GM19193 (cell line): Measurements from ENCODE around the gene TCF25.

Experiments used
- POLR2A ChIP-seq: IDR thresholded peaks from 4 replicates; pipeline ENCODE4 v1.6.1; 2011; ENCODE audit not compliant: insufficient read depth, insufficient read length; ENCODE audit errors: extremely low read depth

TCF25 gene

DNA sequence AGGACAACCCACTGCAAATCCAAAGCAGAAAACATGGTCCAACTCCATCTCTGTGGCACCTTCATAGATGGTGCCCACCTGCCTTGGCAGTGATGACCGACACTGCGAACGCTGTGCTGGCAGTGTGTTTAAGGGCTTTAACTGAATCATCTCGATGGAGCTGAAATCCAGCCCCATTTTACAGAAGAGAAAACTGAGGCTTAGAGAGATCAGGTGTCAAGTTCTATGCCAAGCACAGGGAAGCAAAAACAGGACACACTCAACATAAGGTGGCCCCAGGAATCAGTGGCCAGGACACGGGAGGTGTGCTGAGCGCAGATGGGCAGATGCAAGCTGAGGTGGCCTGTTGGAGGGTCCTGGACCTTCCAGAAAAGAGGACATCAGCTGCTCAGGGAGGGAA is 10.7 kb upstream of the TCF25 start:
- no peak for TF ChIP-seq POLR2A

DNA sequence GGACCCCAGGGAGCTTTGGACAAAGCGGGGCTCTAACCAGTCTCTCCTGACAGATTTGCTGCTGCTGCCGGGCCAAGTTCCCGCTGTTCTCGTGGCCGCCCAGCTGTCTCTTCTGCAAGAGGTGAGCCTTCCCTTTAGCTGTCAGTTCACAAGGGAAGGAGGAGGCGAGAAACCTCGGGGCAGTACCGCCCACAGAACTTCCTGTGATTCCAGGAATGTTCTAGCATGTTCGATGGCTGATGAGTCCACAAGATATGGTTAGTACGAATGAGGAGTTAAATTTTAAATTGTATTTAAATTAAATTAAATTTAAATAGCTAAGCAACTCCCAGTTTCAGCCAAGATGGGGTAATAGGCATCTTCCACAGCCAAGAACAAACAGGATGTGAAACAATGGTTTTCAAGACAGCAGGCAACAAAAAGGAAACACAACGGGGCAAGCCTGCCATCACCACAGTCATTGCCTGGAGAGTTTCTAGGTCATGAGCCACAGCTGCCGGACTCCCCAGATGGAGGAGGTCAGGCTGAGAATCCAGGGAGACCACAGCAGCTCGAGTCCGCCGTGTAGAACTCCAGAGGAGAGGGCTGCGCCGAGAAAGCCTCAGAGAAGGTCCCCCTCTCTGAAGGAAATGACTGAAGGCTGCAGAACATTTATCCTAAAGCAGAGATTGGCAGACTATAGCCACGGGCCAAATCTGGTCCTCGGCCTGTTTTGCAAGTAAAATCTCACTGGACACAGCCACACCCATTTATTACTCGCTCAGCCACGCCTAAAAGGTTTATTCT is 9.5 kb upstream of the TCF25 start:
- peak; percentile 61 for TF ChIP-seq POLR2A

DNA sequence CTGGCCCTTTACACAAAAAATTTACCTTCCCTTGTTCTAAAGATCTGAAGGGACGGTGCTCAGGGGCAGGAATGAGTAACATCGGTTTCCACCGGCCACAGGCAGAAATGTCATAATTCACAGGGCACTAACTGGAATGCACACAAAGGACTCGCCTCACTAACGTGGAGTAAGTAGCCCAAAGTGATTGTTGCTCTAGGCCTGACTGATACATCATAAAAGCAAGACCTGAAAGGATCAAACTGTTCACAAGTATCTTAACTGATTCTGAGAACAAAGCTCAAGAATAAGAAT is 8.9 kb upstream of the TCF25 start:
- TF ChIP-seq POLR2A = no peak

DNA sequence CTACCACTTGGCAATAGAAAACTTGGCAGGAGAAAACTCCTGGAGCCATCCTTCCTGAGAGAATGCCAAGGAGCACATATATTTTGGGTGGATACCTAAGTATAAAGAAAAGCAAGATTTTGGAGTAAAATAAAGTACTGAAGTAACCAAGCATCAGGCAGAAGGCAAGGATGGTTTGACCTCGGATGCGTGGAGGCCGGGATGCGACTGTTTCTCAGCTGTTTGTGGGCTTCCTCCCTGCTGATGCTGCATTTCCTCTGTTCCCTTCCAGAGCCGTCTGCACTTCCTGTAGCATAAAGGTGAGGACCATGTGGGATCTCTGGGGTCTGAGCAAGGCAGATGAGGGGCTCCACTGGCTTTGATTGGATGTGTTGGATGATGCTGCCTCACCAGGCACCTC is 5.5 kb upstream of the TCF25 start:
- TF ChIP-seq POLR2A = no peak

DNA sequence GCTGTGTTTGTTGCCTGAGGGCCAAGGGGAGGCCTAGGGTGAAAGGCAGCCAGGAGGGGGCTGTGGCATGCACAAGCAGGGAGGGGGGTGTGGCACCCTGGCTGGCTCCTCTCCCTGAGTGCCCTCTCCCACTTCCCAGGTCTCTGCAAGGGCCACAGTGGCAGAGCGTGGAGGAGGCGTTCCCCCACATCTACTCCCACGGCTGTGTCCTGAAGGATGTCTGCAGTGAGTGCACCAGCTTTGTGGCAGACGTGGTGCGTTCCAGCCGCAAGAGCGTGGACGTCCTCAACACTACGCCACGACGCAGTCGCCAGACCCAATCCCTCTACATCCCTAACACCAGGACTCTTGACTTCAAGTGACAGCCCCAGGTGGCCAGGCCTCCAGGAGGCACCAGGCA is 3.5 kb upstream of the TCF25 start:
- no peak for TF ChIP-seq POLR2A

DNA sequence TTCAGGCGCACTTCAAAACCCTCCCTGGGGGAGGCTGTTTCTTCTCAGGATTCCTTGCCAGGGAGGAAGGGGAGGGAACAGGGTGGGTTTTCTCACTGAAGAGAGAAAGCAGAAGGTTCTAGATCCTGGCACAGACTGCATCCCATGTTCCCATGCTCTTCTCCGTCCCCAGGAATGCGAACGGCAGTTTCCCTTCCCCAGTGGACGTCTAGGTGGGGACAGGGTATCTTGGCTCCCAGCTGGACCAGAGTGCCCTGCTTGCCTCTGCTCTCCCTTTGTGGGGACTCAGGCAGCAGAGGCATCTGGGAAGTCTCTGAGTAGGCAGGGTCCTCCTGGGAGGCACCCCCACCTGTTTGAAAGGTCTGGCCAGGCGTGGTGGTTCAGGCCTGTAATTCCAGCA is 3.0 kb upstream of the TCF25 start:
- TF ChIP-seq POLR2A = no peak

DNA sequence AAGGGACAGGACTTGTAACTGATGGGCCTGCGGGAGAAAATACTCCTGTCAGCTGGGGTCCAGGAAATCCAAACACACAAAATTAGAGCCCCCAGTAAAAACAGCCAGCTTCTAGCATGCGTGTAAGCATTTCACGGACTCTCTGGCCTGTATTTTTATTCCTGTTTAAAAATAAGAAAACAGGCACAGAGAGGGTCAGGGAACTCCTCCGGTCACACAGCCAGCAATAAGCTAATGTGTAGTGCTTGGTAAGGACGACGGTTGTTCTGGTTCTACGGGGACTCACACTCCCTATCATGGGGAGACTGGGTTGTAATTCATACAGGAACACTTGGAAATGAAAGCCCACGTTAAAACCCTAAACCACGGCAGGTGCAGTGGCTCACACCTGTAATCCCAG is 1.5 kb upstream of the TCF25 start:
- TF ChIP-seq POLR2A = no peak

DNA sequence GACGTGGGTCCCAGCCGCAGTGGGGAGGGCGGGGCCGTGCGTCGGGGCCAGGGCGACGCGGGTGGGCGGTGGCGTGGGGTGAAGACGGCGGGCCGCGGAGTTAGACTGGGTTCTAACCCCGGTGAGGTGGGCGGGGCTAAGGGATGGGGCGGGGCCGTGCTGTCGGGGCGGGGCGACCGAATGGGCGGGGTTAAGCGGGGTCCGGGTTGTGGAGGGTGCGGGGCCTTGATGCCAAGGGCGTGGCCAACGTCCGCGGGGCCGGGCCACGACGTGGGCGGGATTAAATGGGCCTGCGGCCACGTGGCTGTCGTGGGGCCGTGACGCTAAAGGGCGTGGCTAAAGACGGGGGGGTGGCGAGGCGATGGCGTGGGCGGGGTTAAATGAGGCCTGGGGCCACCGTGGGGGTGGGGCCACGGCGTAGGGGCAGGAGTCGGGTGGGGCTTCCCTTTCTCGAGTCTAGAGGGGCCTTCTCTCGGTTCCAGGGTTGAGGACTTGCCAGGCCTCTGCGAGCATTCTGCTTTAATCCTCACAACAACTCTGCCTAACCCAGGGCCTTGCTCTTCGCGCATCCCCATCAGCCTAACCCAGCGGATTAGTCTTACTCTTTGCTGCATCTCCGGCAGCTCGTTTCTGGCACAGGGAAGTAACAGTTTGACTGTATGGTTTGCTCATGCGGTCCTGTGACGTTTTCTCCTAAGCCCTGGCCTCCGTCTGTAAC is 739 bp downstream of the TCF25 start:
- TF ChIP-seq POLR2A = no peak

DNA sequence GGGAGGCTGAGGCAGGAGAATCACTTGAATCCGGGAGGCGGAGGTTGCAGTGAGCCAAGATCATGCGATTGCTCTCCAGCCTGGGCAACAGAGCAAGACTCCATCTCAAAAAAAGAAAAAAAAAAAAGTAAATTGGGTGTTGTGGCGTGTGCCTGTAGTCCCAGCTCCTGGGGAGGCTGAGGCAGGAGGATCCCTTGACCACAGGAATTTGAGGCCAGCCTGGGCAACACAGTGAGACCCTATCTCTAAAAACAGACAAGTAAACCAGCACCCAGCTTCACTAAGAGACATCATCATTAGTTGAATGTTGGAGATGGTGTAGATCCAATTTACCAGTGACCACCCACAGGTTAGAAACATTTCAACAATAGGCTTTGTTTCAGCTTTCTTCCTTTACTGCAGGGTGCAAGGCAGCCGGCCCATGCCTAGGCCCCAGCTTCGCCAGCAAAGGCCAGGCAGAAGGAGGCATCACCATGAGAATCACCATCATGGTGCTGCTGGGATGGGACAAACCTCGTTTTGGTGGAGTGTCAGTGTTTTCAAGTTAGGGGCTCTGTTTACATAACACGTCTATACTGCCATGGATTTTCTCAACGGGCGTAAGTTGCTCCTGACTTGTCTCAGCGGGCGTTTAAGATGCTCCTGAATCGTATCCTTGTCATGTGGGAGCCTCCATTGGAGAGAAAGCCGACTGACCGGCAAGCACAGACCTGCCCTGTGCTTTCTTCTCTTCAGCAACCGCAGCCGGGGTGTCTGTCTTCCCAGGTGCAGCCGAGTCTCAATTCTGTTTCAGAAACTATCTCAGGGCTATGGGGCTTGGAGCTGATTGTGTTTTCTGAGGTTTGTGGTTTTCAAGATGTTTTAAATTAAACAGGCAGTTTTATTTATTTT is 7.3 kb downstream of the TCF25 start:
- no peak for TF ChIP-seq POLR2A

DNA sequence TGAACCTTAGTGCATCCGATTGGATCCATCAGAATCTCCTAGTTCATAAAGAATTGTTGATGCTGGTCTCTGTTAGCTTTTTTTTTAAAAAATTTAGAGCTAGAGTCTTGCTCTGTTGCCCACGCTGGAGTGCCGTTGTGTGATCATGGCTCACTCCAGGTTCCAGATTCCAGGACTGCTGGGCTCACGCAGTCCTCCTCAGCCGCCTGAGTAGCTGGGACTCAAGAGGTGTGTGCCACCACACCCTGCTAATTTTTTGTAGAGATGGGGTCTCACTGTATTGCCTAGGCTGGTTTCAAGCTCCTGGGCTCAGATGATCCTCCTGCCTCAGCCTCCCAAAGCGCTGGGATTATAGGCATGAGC is 8.0 kb downstream of the TCF25 start:
- no peak for TF ChIP-seq POLR2A

DNA sequence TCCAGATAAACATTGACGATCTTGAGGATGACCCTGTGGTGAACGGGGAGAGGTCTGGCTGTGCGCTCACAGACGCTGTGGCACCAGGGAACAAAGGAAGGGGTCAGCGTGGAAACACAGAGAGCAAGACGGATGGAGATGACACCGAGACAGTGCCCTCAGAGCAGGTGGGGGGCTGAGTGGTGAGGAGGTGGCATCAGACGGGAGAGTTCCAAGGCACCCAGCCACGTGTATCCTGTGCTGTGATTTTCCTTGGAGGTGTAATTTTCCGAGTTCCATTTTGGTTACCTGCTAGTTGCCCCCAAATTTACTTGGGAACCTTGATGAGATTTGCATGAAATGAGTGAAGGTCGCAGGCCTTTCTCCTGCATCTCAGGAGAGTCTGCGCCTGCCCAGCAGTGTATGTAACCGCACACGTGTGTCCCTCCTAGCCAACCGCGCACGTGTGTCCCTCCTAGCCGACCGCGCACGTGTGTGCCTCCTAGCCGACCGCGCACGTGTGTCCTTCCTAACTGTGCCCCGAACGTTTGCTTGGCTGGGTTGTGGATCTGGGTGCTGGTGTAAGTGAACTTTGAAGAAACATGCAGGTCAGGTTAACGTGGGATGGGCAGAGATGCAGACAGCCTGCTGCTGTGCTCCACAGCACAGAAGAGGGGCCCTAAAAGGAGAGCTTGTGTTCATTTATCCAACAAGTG is 10.1 kb downstream of the TCF25 start:
- no peak for TF ChIP-seq POLR2A

DNA sequence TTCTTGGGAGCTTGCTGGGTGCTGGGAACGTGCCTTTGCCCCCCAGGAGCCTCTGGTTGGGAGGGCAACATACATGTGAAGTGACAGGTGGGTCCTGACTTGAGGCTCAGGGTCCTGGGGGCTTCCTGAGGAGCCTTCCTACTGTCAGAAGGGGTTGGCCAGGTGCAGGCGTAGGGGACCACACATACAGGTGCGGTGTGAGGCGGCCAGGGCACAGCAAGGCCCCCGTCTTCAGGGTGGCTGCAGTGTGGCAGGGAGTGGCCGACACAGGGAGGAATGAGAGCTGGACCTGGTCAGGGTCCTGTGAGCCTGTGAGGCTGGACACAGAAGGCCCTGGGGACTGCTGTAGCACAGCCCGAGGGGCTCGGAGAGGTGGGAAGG is 10.6 kb downstream of the TCF25 start:
- no peak for TF ChIP-seq POLR2A

DNA sequence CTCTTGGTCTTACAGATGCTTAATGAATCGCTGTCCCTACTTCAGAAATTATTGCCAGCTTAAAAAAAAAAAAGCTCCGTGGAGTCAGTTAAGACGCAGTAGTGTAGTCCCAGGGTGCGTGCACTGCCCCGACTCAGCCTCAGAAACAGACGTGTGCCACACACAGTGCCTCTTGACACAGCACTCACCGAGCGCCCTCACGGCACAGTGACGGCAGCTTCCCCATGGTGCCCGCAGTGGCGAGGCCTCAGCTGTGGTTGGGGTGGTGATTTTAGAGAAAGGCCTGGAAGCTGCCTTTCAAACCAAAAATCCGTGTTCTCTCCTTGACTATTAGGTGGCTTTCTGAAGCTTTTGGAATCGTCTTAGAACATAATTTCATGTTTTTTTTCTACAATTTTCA is 13.9 kb downstream of the TCF25 start:
- TF ChIP-seq POLR2A = no peak

DNA sequence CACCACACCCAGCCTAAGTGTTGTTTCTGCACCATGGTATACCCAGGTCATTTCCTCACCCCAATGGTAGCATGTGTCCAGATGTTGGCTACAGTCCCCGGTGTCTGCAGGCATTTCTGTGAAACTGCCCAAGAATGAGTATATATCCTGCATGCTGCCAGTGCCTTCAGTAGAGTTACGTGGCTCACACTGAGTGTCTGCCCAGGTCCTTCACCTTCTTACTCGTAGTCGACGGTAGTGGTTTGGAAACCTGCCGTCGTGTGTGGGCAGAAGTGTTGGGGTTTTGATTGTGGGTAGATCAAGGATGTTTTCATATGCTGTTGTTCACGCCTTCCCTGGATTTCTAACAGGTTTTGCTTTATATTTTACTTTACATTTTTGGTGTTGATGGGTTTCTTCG is 16.8 kb downstream of the TCF25 start:
- no peak for TF ChIP-seq POLR2A
